Measurements from ENCODE around the gene CRKL. TPM values are rescaled to one million over a fixed set of nuclear protein-coding genes. Genes with fewer than 3 reads are reported as not detected.

The CRKL gene
- total RNA-seq, 1 donor from 2014 or later = 102 TPM

DNA sequence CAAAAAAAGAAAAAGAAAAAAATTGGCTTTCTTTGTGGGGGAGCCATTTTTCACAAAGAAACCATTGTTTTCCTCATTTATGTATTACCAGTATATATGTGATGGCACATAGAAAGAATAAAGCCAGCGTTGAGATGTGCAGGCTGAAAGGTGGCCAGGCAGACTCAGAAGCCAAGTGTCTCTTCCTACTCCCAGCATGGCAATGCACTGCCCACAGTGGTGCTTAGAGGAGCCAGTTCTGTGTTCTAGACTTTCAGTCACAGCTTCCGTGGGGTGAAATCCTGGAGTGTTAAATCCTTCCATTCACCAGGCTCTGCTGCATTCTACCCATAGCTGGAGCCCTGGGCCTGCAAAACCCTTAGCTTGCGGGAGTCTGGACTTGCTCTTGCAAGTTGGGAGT, 39.5 kb upstream of the CRKL start:
- H3K27ac Mint-ChIP-seq (ENCODE audit: unreplicated experiment) = no peak overlapping the region
- H3K36me3 Mint-ChIP-seq (ENCODE audit: low read depth) = peaks cover 2% of the 10 kb centered on the region
- no peak for TF ChIP-seq CTCF (conservative IDR thresholded peaks at IDR 0.05)
- no peaks in the 10 kb centered on the region for H3K27me3 Mint-ChIP-seq (ENCODE audit: low read depth)
- H3K4me1 Mint-ChIP-seq = peaks cover 4% of the 10 kb centered on the region
- no peaks in the 10 kb centered on the region for H3K9me3 Mint-ChIP-seq
- no peak for DNase-seq (ENCODE audit: low read depth, low spot score)
- no peak overlapping the region for H3K4me3 Mint-ChIP-seq

- Mint-ChIP-seq H3K36me3 (ENCODE audit: low read depth) (no peaks in the 10 kb centered on the region), H3K27ac (ENCODE audit: unreplicated experiment) (no peak overlapping the region), H3K4me1 (peaks cover 10% of the 10 kb centered on the region), H3K27me3 (ENCODE audit: low read depth) (no peaks in the 10 kb centered on the region), H3K4me3 (no peak overlapping the region), H3K9me3 (no peaks in the 10 kb centered on the region)
- TF ChIP-seq CTCF (conservative IDR thresholded peaks at IDR 0.05) = no peak
- no peak for DNase-seq (ENCODE audit: low read depth, low spot score)
Measured at GRCh38 chr22:20881231-20881630, 36.0 kb upstream of the CRKL start.

GRCh38 chr22:20881869-20882815, 35.1 kb upstream of the CRKL start:
- H3K4me3 Mint-ChIP-seq = no peak overlapping the region
- no peak overlapping the region for H3K27ac Mint-ChIP-seq (ENCODE audit: unreplicated experiment)
- DNase-seq (ENCODE audit: low read depth, low spot score) = no peak
- H3K4me1 Mint-ChIP-seq = peaks cover 10% of the 10 kb centered on the region
- TF ChIP-seq CTCF (conservative IDR thresholded peaks at IDR 0.05) = no peak
- H3K36me3 Mint-ChIP-seq (ENCODE audit: low read depth) = no peaks in the 10 kb centered on the region
- H3K27me3 Mint-ChIP-seq (ENCODE audit: low read depth) = no peaks in the 10 kb centered on the region
- H3K9me3 Mint-ChIP-seq = no peaks in the 10 kb centered on the region

DNA sequence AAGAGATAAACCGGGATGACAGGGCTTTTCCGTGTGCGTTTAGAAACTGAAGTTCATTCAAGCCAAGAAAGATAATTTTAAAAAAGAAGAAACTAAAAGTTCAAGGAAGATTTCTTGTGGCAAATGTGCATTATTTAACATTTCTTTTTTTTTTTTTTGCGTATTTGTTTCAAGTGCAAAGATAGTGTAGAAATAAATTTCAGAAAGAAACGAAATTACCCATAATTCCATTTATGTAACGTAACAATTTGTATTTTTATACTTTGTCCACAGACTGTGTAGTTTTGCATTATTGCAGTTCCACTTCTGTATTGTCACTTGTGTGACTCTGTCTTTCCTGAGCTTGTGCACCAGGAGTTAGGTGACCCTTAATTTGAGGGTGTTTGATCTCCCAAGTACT, 34.4 kb upstream of the CRKL start:
- Mint-ChIP-seq H3K4me1 (peaks cover 7% of the 10 kb centered on the region), H3K9me3 (no peaks in the 10 kb centered on the region), H3K36me3 (ENCODE audit: low read depth) (peaks cover 2% of the 10 kb centered on the region), H3K4me3 (no peak overlapping the region), H3K27me3 (ENCODE audit: low read depth) (no peaks in the 10 kb centered on the region), H3K27ac (ENCODE audit: unreplicated experiment) (no peak overlapping the region)
- DNase-seq (ENCODE audit: low read depth, low spot score) = no peak
- no peak for TF ChIP-seq CTCF (conservative IDR thresholded peaks at IDR 0.05)

DNA sequence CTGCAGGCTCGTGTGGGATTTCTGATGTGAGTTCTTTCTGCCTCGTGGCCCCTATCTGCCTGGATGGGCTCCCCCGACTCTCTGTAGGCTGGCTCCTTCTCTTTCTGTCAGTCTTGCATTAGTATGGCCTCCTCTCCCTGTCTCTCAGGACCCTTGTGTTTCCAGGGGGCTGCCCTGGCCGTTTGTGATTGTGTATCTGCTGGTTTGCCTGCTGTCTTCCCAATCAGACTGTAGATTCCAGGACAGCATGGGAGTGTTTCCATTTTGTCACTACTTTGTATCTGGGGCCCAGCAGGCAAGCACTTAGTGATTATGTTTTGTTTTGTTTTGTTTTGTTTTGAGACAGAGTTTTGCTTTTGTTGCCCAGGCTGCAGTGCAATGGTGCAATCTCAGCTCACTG, 32.8 kb upstream of the CRKL start:
- no peak overlapping the region for H3K27ac Mint-ChIP-seq (ENCODE audit: unreplicated experiment)
- H3K9me3 Mint-ChIP-seq = no peaks in the 10 kb centered on the region
- no peaks in the 10 kb centered on the region for H3K27me3 Mint-ChIP-seq (ENCODE audit: low read depth)
- no peak for TF ChIP-seq CTCF (conservative IDR thresholded peaks at IDR 0.05)
- H3K36me3 Mint-ChIP-seq (ENCODE audit: low read depth) = peaks cover 5% of the 10 kb centered on the region
- no peak overlapping the region for H3K4me3 Mint-ChIP-seq
- no peak for DNase-seq (ENCODE audit: low read depth, low spot score)
- peaks cover 5% of the 10 kb centered on the region for H3K4me1 Mint-ChIP-seq
